ENCODE results near the gene ANKRD40CL. TPM values are rescaled to one million over a fixed set of nuclear protein-coding genes. Genes with fewer than 3 reads are reported as not detected.

The ANKRD40CL gene
- total RNA-seq, 5 donors from 2014 or later (not counting 1 experiment from before 2014, with no cell fraction given) = not detected

DNA sequence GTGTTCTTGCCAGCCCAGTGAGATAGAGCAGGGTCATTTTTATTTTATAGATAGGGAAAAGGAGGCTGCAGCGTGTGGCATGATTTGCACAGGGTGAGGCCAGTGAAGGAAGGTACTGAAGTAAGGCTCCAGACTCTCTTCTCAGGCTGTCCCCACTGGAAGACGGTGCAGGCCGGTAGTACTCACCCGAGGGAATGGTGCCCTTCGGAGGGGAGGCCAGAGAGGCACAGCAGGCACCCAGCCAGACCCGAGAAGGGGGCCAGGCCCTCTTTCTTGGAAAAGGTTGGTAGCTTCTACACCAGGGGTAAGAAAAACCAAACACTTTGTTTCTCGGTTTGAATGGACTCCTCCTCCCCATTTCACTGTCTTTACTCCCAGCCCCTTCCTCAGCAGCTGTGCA lies 288 bp downstream of the ANKRD40CL start:
- Histone ChIP-seq H3K27ac (ENCODE audit: low read length) (no peak overlapping the region), H3K27me3 (replicated peaks in 1 of 2; ENCODE audit: control insufficient read depth in 2 of 2, extremely low read depth in 1 of 2, insufficient read depth in 2 of 2, low read length in 1 of 2) (peaks cover 0 to 3% of the 10 kb centered on the region in 2 experiments), H3K9me3 (no peaks in the 10 kb centered on the region), H3K36me3 (ENCODE audit: control insufficient read depth in 2 of 2, extremely low read depth in 1 of 2, insufficient read depth in 1 of 2, low read length in 1 of 2) (no peaks in the 10 kb centered on the region), H3K4me3 (ENCODE audit: control insufficient read depth in 1 of 2, extremely low read depth in 1 of 2, low read length in 1 of 2) (no peak overlapping the region), H3K4me1 (ENCODE audit: control insufficient read depth in 1 of 2, extremely low read depth in 1 of 2, insufficient read depth in 2 of 2, low read length in 2 of 2) (peaks cover 0 to 4% of the 10 kb centered on the region in 2 experiments)
- no peaks in the 10 kb centered on the region for H3K9me3 Mint-ChIP-seq
- WGBS (ENCODE audit: insufficient coverage) = 83% methylated on average over 6 of the region's 7 CpGs
- no peaks in the 10 kb centered on the region for H3K36me3 Mint-ChIP-seq
- POLR2A ChIA-PET = no interaction called here
- DNase-seq (no peak), ATAC-seq (replicated peaks in 1 of 4) (no peak)
- CTCF ChIA-PET = no interaction called here
- no peak overlapping the region for H3K4me3 Mint-ChIP-seq
- no peak overlapping the region for H3K27ac Mint-ChIP-seq
- peaks cover 3 to 7% of the 10 kb centered on the region in 2 donors for H3K27me3 Mint-ChIP-seq
- peaks cover 12 to 24% (median 17%) of the 10 kb centered on the region in 3 donors for H3K4me1 Mint-ChIP-seq

DNA sequence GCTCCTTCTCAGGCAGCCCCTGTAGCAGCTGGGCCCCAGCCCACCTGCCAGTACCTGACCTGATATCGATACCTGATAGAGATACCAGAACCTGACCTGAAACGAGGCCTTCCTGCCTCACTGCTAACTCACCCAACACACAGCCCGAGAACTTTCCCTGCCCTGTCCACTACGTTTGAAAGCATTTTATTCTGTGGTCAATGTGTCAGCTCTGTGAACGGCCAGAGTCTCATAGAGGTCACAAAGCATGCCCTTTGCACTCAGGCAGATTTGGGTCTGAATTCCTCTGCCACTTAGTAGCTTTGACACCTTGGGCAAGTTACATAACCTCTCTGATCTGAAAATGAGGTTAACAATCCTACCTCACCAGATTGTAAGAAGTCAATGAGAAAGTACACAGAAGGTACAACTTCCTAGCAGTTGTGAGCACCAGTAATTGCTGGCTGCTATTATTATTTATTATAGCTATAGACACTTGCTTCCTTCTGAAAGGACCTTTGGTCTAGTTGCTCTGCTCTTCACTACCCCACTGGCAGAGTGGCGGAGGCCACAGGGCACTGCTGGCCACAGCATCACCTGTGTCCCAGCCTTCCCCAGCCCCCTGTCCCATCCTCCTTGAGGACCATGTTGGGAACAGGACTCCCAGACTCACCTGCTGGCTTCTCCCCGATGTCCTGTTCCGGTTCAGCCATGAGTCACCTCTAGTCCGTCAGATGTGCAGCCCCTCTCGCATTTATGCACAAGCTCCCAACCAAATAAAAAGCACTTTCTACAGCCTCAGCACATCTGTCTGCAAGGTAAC lies 895 bp downstream of the ANKRD40CL start:
- Histone ChIP-seq H3K9me3 (no peaks in the 10 kb centered on the region), H3K36me3 (ENCODE audit: control insufficient read depth in 2 of 2, extremely low read depth in 1 of 2, insufficient read depth in 1 of 2, low read length in 1 of 2) (no peaks in the 10 kb centered on the region), H3K27ac (ENCODE audit: low read length) (no peak overlapping the region), H3K4me3 (ENCODE audit: control insufficient read depth in 1 of 2, extremely low read depth in 1 of 2, low read length in 1 of 2) (no peak overlapping the region), H3K27me3 (replicated peaks in 1 of 2; ENCODE audit: control insufficient read depth in 2 of 2, extremely low read depth in 1 of 2, insufficient read depth in 2 of 2, low read length in 1 of 2) (peaks cover 0 to 6% of the 10 kb centered on the region in 2 experiments), H3K4me1 (ENCODE audit: control insufficient read depth in 1 of 2, extremely low read depth in 1 of 2, insufficient read depth in 2 of 2, low read length in 2 of 2) (peaks cover 0 to 4% of the 10 kb centered on the region in 2 experiments)
- 84% methylated on average over 7 of the region's 10 CpGs for WGBS (ENCODE audit: insufficient coverage)
- H3K4me3 Mint-ChIP-seq = no peak overlapping the region
- no peaks in the 10 kb centered on the region for H3K9me3 Mint-ChIP-seq
- POLR2A ChIA-PET = no interaction called here
- peaks cover 3 to 7% of the 10 kb centered on the region in 2 donors for H3K27me3 Mint-ChIP-seq
- ATAC-seq (replicated peaks in 1 of 4) (no peak), DNase-seq (no peak)
- H3K36me3 Mint-ChIP-seq = no peaks in the 10 kb centered on the region
- CTCF ChIA-PET = no interaction called here
- no peak overlapping the region for H3K27ac Mint-ChIP-seq
- H3K4me1 Mint-ChIP-seq = peaks cover 12 to 20% (median 17%) of the 10 kb centered on the region in 3 donors

DNA sequence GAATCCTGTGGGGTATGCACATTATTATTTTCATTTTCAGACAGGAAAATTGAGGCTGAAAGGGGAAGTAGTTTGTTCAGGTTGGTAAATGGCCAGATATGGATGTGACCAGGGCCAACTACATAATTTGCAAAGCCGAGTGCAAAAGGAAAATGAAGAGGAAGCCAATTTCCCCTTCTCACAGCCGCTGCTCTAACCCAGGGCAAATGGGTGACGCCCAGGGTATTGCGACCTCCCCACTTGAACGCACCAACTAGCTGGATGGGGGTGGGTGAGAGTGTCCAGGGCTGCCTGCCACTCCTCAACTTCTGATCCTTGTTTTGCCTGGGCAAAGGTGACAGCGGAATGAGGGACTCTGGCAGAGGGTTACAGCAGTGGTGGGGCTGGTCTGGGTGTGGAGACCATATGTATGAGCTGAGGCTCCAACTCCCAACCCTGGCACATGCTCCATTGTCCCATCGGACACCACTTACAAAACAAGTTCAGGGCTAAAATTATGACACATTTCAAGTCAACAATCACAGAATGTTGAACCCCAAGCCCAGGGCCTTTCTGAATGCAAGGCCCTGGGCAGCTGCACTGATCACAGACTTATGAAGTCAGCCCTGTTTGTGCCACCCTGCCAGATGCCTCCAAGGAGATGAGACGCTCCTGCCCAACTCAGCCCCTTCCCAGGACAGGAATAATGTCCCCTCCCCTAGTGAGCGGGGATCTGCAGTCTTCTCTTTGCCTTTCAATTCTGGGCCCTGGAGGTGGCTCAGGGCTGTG lies 1.7 kb downstream of the ANKRD40CL start:
- Mint-ChIP-seq H3K4me1 (peaks cover 12 to 20% (median 17%) of the 10 kb centered on the region in 3 donors), H3K27me3 (peaks cover 3 to 7% of the 10 kb centered on the region in 2 donors), H3K36me3 (no peaks in the 10 kb centered on the region), H3K27ac (no peak overlapping the region), H3K4me3 (no peak overlapping the region), H3K9me3 (no peaks in the 10 kb centered on the region)
- ATAC-seq (replicated peaks in 1 of 4) = no peak
- H3K27ac ChIP-seq (ENCODE audit: low read length) = no peak overlapping the region
- no peaks in the 10 kb centered on the region for H3K9me3 ChIP-seq
- H3K4me1 ChIP-seq (ENCODE audit: control insufficient read depth in 1 of 2, extremely low read depth in 1 of 2, insufficient read depth in 2 of 2, low read length in 2 of 2) = peaks cover 0 to 4% of the 10 kb centered on the region in 2 experiments
- no peak overlapping the region for H3K4me3 ChIP-seq (ENCODE audit: control insufficient read depth in 1 of 2, extremely low read depth in 1 of 2, low read length in 1 of 2)
- ChIA-PET CTCF (no interaction called here), POLR2A (no interaction called here)
- H3K36me3 ChIP-seq (ENCODE audit: control insufficient read depth in 2 of 2, extremely low read depth in 1 of 2, insufficient read depth in 1 of 2, low read length in 1 of 2) = no peaks in the 10 kb centered on the region
- DNase-seq = no peak
- WGBS (ENCODE audit: insufficient coverage) = 94% methylated on average over 3 of the region's 9 CpGs
- peaks cover 0 to 6% of the 10 kb centered on the region in 2 experiments for H3K27me3 ChIP-seq (replicated peaks in 1 of 2; ENCODE audit: control insufficient read depth in 2 of 2, extremely low read depth in 1 of 2, insufficient read depth in 2 of 2, low read length in 1 of 2)

DNA sequence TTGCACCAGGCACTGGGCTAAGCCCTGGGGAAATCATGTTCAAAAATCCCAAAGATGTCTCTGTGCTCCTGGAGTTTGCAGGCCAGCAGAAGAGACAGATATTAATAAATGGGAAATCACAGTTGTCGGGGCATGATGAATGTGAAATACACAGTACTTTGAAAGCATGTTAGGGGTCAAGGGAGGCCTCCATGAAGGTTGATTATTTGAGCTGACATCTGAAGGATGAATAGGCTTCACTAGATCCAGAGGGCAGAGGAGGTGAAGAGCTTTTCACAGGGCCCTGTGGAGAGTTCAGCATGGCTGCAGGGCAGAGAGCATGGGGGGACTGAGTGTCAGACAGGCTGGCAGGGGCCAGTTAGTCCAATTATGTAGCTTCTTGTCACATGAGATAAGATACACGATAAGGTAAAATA lies 2.6 kb downstream of the ANKRD40CL start:
- ChIA-PET POLR2A (interaction anchor here in 1 of 2 donors (0.8 kb wide), 1 partner anchor 88 kb away, joined by 3 read pairs; no protein-coding TSS in a partner anchor), CTCF (interaction anchor here in 1 of 2 donors (1.6 kb wide), 1 partner anchor 15 kb away, joined by 5 read pairs; no protein-coding TSS in a partner anchor)
- no peak overlapping the region for H3K27ac ChIP-seq (ENCODE audit: low read length)
- no peaks in the 10 kb centered on the region for H3K36me3 ChIP-seq (ENCODE audit: control insufficient read depth in 2 of 2, extremely low read depth in 1 of 2, insufficient read depth in 1 of 2, low read length in 1 of 2)
- DNase-seq (no peak), ATAC-seq (replicated peaks in 1 of 4) (no peak)
- WGBS (ENCODE audit: insufficient coverage) = 89% methylated on average over 1 of the region's 2 CpGs
- H3K4me3 ChIP-seq (ENCODE audit: control insufficient read depth in 1 of 2, extremely low read depth in 1 of 2, low read length in 1 of 2) = no peak overlapping the region
- Mint-ChIP-seq H3K27ac (no peak overlapping the region), H3K36me3 (no peaks in the 10 kb centered on the region), H3K27me3 (peaks cover 3% of the 10 kb centered on the region in 2 donors), H3K9me3 (no peaks in the 10 kb centered on the region), H3K4me1 (peaks cover 12 to 20% (median 17%) of the 10 kb centered on the region in 3 donors), H3K4me3 (no peak overlapping the region)
- peaks cover 0 to 4% of the 10 kb centered on the region in 2 experiments for H3K4me1 ChIP-seq (ENCODE audit: control insufficient read depth in 1 of 2, extremely low read depth in 1 of 2, insufficient read depth in 2 of 2, low read length in 2 of 2)
- H3K9me3 ChIP-seq = no peaks in the 10 kb centered on the region
- peaks cover 0 to 6% of the 10 kb centered on the region in 2 experiments for H3K27me3 ChIP-seq (replicated peaks in 1 of 2; ENCODE audit: control insufficient read depth in 2 of 2, extremely low read depth in 1 of 2, insufficient read depth in 2 of 2, low read length in 1 of 2)

DNA sequence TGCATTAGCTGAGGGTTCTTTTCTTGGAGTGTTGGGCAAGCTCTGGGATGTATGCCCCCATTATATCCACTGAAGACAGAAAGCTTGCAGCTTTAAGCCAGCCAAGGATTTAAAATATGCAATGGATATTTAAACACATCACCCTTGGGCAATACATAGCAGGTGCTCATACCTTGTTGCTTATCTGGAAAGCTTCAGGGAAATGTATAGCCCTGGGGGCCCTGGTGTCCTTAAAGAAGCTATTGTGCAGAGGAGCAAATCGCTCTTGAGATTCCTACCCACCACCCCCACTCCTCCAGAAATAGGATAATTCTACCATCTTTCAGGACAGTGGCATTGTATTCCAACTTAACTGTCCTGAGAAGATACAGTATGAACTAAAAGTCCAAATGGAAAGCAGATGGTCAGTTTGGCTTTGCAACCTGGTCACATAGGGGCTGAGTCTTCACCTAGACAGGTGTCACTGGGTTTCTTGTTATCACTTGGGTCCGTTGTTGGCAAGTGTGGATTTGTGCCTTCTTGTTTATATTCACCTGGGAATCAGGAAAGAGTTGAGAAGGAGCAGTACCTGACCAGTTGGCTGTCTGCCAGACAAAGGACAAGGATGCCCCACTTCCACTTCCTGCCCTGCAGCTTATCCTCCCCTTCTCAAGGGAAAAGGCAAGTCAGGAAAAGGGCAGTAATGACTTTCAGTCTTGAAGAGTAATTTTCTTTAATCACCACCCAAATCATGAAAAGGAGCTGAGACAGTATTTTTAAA lies 3.4 kb downstream of the ANKRD40CL start:
- Histone ChIP-seq H3K36me3 (ENCODE audit: control insufficient read depth in 2 of 2, extremely low read depth in 1 of 2, insufficient read depth in 1 of 2, low read length in 1 of 2) (no peaks in the 10 kb centered on the region), H3K27ac (ENCODE audit: low read length) (no peak overlapping the region), H3K4me3 (ENCODE audit: control insufficient read depth in 1 of 2, extremely low read depth in 1 of 2, low read length in 1 of 2) (no peak overlapping the region), H3K9me3 (no peaks in the 10 kb centered on the region), H3K4me1 (ENCODE audit: control insufficient read depth in 1 of 2, extremely low read depth in 1 of 2, insufficient read depth in 2 of 2, low read length in 2 of 2) (peaks cover 0 to 4% of the 10 kb centered on the region in 2 experiments), H3K27me3 (replicated peaks in 1 of 2; ENCODE audit: control insufficient read depth in 2 of 2, extremely low read depth in 1 of 2, insufficient read depth in 2 of 2, low read length in 1 of 2) (peaks cover 0 to 3% of the 10 kb centered on the region in 2 experiments)
- DNase-seq = no peak
- ATAC-seq (replicated peaks in 1 of 4) = no peak
- ChIA-PET CTCF (interaction anchor here in 1 of 2 donors (0.6 to 1.6 kb wide), 3 partner anchors 9 to 404 kb away, joined by 3 to 5 read pairs (median 3); no protein-coding TSS in a partner anchor), POLR2A (interaction anchor here in 1 of 2 donors (0.8 kb wide), 1 partner anchor 89 kb away, joined by 3 read pairs; no protein-coding TSS in a partner anchor)
- Mint-ChIP-seq H3K4me1 (peaks cover 12 to 20% (median 19%) of the 10 kb centered on the region in 3 donors), H3K27ac (no peak overlapping the region), H3K4me3 (peak overlapping the region in 1 of 3 donors; percentile 66), H3K9me3 (no peaks in the 10 kb centered on the region), H3K27me3 (peaks cover 3% of the 10 kb centered on the region in 2 donors), H3K36me3 (no peaks in the 10 kb centered on the region)
- WGBS (ENCODE audit: insufficient coverage) = no CpG with 5 or more reads among the region's 2 CpGs

All from T-cell (primary cell).